IPS DF 4.7 (cell line): ENCODE results near the gene TRAPPC14.

Source experiments
- DNase-seq: peaks from one replicate; pipeline ENCODE4 v3.0.0-alpha.2; 2013; ENCODE audit warnings: low spot score; ENCODE audit errors: extremely low read depth

TRAPPC14 gene

GRCh38 chr7:100126931-100127865, 31.3 kb downstream of the TRAPPC14 start, which contains the start of gene MBLAC1:
MBLAC1 (plus strand) TSS chr7:100126967; CDS start chr7:100127396, 429 bp downstream.
- DNase-seq, result peak; percentile 76

- DNase-seq, result no peak
These were observed 32.1 kb downstream of the TRAPPC14 start for GRCh38 chr7:100126239-100126930.

GRCh38 chr7:100124301-100125230, 34.0 kb downstream of the TRAPPC14 start:
- no peak for DNase-seq

- DNase-seq, result no peak
These were observed 36.0 kb downstream of the TRAPPC14 start for GRCh38 chr7:100122568-100122967.

GRCh38 chr7:100122067-100122466, 36.5 kb downstream of the TRAPPC14 start:
- no peak for DNase-seq

- no peak for DNase-seq
These were observed 37.8 kb downstream of the TRAPPC14 start for GRCh38 chr7:100120733-100121036.

GRCh38 chr7:100119970-100120732, 38.4 kb downstream of the TRAPPC14 start:
- no peak for DNase-seq

GRCh38 chr7:100119072-100119969, 39.2 kb downstream of the TRAPPC14 start, which contains the start of the genes CNPY4 and TAF6:
CNPY4 (plus strand) TSS chr7:100119634; CDS start chr7:100119745, 111 bp downstream.
TAF6 (minus strand) TSS chr7:100119358; CDS start chr7:100114209, 5,149 bp downstream.
- no peak for DNase-seq

GRCh38 chr7:100118388-100119071, 40.0 kb downstream of the TRAPPC14 start:
- DNase-seq, result no peak

- no peak for DNase-seq
These were observed 43.5 kb downstream of the TRAPPC14 start for GRCh38 chr7:100115026-100115425.

- no peak for DNase-seq
These were observed 46.6 kb downstream of the TRAPPC14 start for GRCh38 chr7:100111914-100112313.

GRCh38 chr7:100111156-100111555, 47.4 kb downstream of the TRAPPC14 start:
- no peak for DNase-seq

GRCh38 chr7:100109521-100110163, 48.9 kb downstream of the TRAPPC14 start:
- DNase-seq, result no peak

- DNase-seq, result no peak
These were observed 50.6 kb downstream of the TRAPPC14 start for GRCh38 chr7:100107890-100108289.

GRCh38 chr7:100107125-100107737, 51.3 kb downstream of the TRAPPC14 start:
- no peak for DNase-seq

GRCh38 chr7:100106633-100107032, 51.9 kb downstream of the TRAPPC14 start:
- no peak for DNase-seq

GRCh38 chr7:100105534-100105933, 53.0 kb downstream of the TRAPPC14 start:
- DNase-seq, result no peak
